ENCODE results near the gene DIO3.
A peak's percentile ranks its signal among the peaks of the same experiment; 100 is the strongest.
"Not testable (repeated sequence)": the region's sequence is repeated elsewhere in the genome, so short reads cannot be mapped to it uniquely, and the experiment has no call there.

Gene DIO3

GRCh38 chr14:101558739-101559240 is 2.5 kb upstream of the DIO3 start:
- no peak for DNase-seq (ENCODE audit: low read depth, low spot score)

- no peak for DNase-seq (ENCODE audit: low read depth, low spot score)
Measured at GRCh38 chr14:101559250-101559623, 2.1 kb upstream of the DIO3 start.

GRCh38 chr14:101559624-101560533 is 1.4 kb upstream of the DIO3 start:
- peak; percentile 82 for DNase-seq (ENCODE audit: low read depth, low spot score)

GRCh38 chr14:101560534-101561113 is 671 bp upstream of the DIO3 start:
- no peak for DNase-seq (ENCODE audit: low read depth, low spot score)

- DNase-seq (ENCODE audit: low read depth, low spot score) = no peak
Measured at GRCh38 chr14:101561897-101562490, 699 bp downstream of the DIO3 start.

- DNase-seq (ENCODE audit: low read depth, low spot score) = no peak
Measured at GRCh38 chr14:101562659-101563351, 1.5 kb downstream of the DIO3 start.

GRCh38 chr14:101563352-101563653 is 2.0 kb downstream of the DIO3 start:
- no peak for DNase-seq (ENCODE audit: low read depth, low spot score)

- DNase-seq (ENCODE audit: low read depth, low spot score) = peak; percentile 37
Measured at GRCh38 chr14:101563654-101564443, 2.6 kb downstream of the DIO3 start.

GRCh38 chr14:101564444-101564776 is 3.1 kb downstream of the DIO3 start:
- DNase-seq (ENCODE audit: low read depth, low spot score) = no peak

GRCh38 chr14:101564819-101565698 is 3.8 kb downstream of the DIO3 start:
- peak; percentile 55 for DNase-seq (ENCODE audit: low read depth, low spot score)

GRCh38 chr14:101567252-101567651 is 6.0 kb downstream of the DIO3 start:
- DNase-seq (ENCODE audit: low read depth, low spot score) = no peak

- no peak for DNase-seq (ENCODE audit: low read depth, low spot score)
Measured at GRCh38 chr14:101571004-101571403, 9.7 kb downstream of the DIO3 start.

- DNase-seq (ENCODE audit: low read depth, low spot score) = not testable (repeated sequence)
Measured at GRCh38 chr14:101572526-101572925, 11.2 kb downstream of the DIO3 start.

GRCh38 chr14:101573289-101573688 is 12.0 kb downstream of the DIO3 start:
- no peak for DNase-seq (ENCODE audit: low read depth, low spot score)

GRCh38 chr14:101575581-101575980 is 14.3 kb downstream of the DIO3 start:
- no peak for DNase-seq (ENCODE audit: low read depth, low spot score)

- DNase-seq (ENCODE audit: low read depth, low spot score) = no peak
Measured at GRCh38 chr14:101577221-101577909, 16.1 kb downstream of the DIO3 start.

GRCh38 chr14:101578489-101578888 is 17.2 kb downstream of the DIO3 start:
- no peak for DNase-seq (ENCODE audit: low read depth, low spot score)

GRCh38 chr14:101579372-101580080 is 18.2 kb downstream of the DIO3 start:
- DNase-seq (ENCODE audit: low read depth, low spot score) = no peak

GRCh38 chr14:101581806-101582205 is 20.5 kb downstream of the DIO3 start:
- DNase-seq (ENCODE audit: low read depth, low spot score) = no peak

Measured in ELF-1 (cell line).